ENCODE data around the gene LRP11. TPM values are rescaled to one million over a fixed set of nuclear protein-coding genes. Genes with fewer than 3 reads are reported as not detected.

The LRP11 gene
- total RNA-seq, 1 donor from 2014 or later = 59.6 TPM

DNA sequence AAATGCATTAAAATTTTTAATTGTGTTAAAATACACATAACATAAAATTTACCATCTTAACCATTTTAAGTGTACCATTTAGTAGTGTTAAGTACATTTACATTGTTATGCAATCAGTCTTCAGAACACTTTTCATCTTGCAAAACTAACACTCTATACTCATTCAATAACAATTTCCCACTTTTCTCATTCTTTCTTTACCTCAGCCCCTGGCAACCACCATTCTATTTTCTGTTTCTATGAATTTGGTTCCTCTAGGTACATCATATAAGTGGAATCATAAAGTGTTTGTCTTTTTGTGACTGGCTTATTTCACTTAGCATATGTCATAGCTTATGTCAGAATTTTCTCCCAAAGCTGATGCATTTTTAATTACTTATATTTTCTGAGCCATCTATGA, 82.4 kb downstream of the LRP11 start:
- DNase-seq (ENCODE audit: extremely low spot score, unreplicated experiment) = no peak
- no peaks in the 10 kb centered on the region for H3K27me3 Mint-ChIP-seq (ENCODE audit: unreplicated experiment)
- no peaks in the 10 kb centered on the region for H3K4me1 Mint-ChIP-seq (ENCODE audit: unreplicated experiment)
- H3K4me3 Mint-ChIP-seq (ENCODE audit: unreplicated experiment) = no peak overlapping the region
- TF ChIP-seq, protein P1, sequence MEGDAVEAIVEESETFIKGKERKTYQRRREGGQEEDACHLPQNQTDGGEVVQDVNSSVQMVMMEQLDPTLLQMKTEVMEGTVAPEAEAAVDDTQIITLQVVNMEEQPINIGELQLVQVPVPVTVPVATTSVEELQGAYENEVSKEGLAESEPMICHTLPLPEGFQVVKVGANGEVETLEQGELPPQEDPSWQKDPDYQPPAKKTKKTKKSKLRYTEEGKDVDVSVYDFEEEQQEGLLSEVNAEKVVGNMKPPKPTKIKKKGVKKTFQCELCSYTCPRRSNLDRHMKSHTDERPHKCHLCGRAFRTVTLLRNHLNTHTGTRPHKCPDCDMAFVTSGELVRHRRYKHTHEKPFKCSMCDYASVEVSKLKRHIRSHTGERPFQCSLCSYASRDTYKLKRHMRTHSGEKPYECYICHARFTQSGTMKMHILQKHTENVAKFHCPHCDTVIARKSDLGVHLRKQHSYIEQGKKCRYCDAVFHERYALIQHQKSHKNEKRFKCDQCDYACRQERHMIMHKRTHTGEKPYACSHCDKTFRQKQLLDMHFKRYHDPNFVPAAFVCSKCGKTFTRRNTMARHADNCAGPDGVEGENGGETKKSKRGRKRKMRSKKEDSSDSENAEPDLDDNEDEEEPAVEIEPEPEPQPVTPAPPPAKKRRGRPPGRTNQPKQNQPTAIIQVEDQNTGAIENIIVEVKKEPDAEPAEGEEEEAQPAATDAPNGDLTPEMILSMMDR (IDR thresholded peaks at IDR 0.05) = no peak
- H3K36me3 Mint-ChIP-seq (ENCODE audit: unreplicated experiment) = peaks cover 23% of the 10 kb centered on the region
- H3K9me3 Mint-ChIP-seq (ENCODE audit: unreplicated experiment) = no peaks in the 10 kb centered on the region
- H3K27ac Mint-ChIP-seq (ENCODE audit: unreplicated experiment) = no peak overlapping the region

DNA sequence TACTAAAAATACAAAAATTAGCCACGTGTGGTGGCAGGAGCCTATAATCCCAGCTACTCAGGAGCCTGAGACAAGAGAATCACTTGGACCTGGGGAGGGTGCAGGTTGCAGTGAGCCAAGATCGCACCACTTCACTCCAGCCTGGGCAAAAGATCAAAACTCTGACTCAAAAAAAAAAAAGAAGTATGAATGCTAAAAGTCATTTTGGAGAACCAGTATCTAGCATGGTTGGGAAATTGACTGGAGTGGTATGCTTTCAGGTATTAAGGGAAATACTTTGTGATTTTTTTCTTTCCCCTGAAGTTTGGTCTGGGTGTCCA, 84.6 kb downstream of the LRP11 start:
- no peak overlapping the region for H3K27ac Mint-ChIP-seq (ENCODE audit: unreplicated experiment)
- H3K4me3 Mint-ChIP-seq (ENCODE audit: unreplicated experiment) = no peak overlapping the region
- TF ChIP-seq, protein P1 (IDR thresholded peaks at IDR 0.05) = no peak

DNA sequence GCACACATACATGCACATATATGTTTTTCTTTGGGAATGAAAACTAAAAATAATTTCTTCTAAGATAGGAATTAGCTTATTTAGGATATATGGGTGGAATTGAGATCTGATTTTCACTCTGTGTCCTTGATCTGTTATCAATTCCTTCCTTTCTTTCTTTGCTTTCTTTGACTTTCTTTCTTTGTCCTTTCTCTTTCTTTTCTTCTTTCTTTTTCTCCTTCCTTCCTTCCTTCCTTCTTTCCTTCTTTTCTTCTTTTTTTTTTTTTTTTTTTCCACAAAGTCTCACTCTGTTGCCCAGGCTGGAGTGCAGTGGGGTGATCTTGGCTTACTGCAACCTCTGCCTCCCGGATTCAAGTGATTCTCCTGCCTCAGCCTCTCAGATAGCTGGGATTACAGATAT, 86.5 kb downstream of the LRP11 start:
- TF ChIP-seq, protein P1 (IDR thresholded peaks at IDR 0.05) = no peak
- H3K4me3 Mint-ChIP-seq (ENCODE audit: unreplicated experiment) = no peak overlapping the region
- no peaks in the 10 kb centered on the region for H3K4me1 Mint-ChIP-seq (ENCODE audit: unreplicated experiment)
- no peak overlapping the region for H3K27ac Mint-ChIP-seq (ENCODE audit: unreplicated experiment)
- no peaks in the 10 kb centered on the region for H3K9me3 Mint-ChIP-seq (ENCODE audit: unreplicated experiment)
- H3K36me3 Mint-ChIP-seq (ENCODE audit: unreplicated experiment) = peaks cover 21% of the 10 kb centered on the region
- no peaks in the 10 kb centered on the region for H3K27me3 Mint-ChIP-seq (ENCODE audit: unreplicated experiment)
- DNase-seq (ENCODE audit: extremely low spot score, unreplicated experiment) = no peak

More for the DNA sequence above, 84.6 kb downstream of the LRP11 start:
- no peaks in the 10 kb centered on the region for H3K27me3 Mint-ChIP-seq (ENCODE audit: unreplicated experiment)
- no peak for DNase-seq (ENCODE audit: extremely low spot score, unreplicated experiment)
- H3K36me3 Mint-ChIP-seq (ENCODE audit: unreplicated experiment) = peaks cover 28% of the 10 kb centered on the region
- H3K4me1 Mint-ChIP-seq (ENCODE audit: unreplicated experiment) = no peaks in the 10 kb centered on the region
- H3K9me3 Mint-ChIP-seq (ENCODE audit: unreplicated experiment) = no peaks in the 10 kb centered on the region

DNA sequence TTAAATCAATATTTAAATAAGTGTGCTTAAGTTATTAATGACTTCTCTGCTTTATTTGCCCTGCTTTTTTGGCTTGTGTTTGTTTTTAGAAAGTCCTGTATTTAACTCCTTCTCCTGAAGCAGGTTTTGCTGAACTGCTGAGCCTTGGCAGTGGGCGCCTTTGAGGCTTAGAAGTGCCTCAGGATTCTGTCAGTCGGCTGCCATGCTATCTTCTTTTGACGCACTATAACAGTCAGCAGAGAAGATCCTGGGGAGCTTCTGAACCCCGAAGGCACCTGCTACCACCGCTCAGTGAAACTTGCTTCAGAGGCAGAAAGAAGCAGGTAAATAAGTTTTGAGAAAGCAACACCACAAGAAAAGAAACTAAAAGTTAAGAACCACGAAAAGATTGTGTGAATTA, 92.2 kb downstream of the LRP11 start:
- no peaks in the 10 kb centered on the region for H3K27me3 Mint-ChIP-seq (ENCODE audit: unreplicated experiment)
- no peak for DNase-seq (ENCODE audit: extremely low spot score, unreplicated experiment)
- H3K27ac Mint-ChIP-seq (ENCODE audit: unreplicated experiment) = no peak overlapping the region
- TF ChIP-seq, protein P1 (IDR thresholded peaks at IDR 0.05) = no peak
- H3K9me3 Mint-ChIP-seq (ENCODE audit: unreplicated experiment) = no peaks in the 10 kb centered on the region
- H3K36me3 Mint-ChIP-seq (ENCODE audit: unreplicated experiment) = peaks cover 29% of the 10 kb centered on the region
- H3K4me1 Mint-ChIP-seq (ENCODE audit: unreplicated experiment) = peaks cover 11% of the 10 kb centered on the region
- no peak overlapping the region for H3K4me3 Mint-ChIP-seq (ENCODE audit: unreplicated experiment)

- Mint-ChIP-seq H3K27ac (ENCODE audit: unreplicated experiment) (no peak overlapping the region), H3K4me1 (ENCODE audit: unreplicated experiment) (peaks cover 18% of the 10 kb centered on the region), H3K4me3 (ENCODE audit: unreplicated experiment) (no peak overlapping the region), H3K36me3 (ENCODE audit: unreplicated experiment) (peaks cover 28% of the 10 kb centered on the region), H3K9me3 (ENCODE audit: unreplicated experiment) (peaks cover 1% of the 10 kb centered on the region), H3K27me3 (ENCODE audit: unreplicated experiment) (no peaks in the 10 kb centered on the region)
- DNase-seq (ENCODE audit: extremely low spot score, unreplicated experiment) = no peak
- TF ChIP-seq, protein P1 (IDR thresholded peaks at IDR 0.05) = no peak
Measured at GRCh38 chr6:149771185-149771584, 93.0 kb downstream of the LRP11 start.

Data from osteocyte (in vitro differentiated cells).